GM18870 (cell line): ENCODE results near the gene ROBO1.
"Not testable (repeated sequence)": the region's sequence is repeated elsewhere in the genome, so short reads cannot be mapped to it uniquely, and the experiment has no call there.

Experiments used
- ATAC-seq: cut with Tn5 transposase; IDR thresholded peaks from one replicate; pipeline ENCODE4 v1.9.1; 2021; ENCODE audit warnings: moderate library complexity; ENCODE audit not compliant: unreplicated experiment

The ROBO1 gene

DNA sequence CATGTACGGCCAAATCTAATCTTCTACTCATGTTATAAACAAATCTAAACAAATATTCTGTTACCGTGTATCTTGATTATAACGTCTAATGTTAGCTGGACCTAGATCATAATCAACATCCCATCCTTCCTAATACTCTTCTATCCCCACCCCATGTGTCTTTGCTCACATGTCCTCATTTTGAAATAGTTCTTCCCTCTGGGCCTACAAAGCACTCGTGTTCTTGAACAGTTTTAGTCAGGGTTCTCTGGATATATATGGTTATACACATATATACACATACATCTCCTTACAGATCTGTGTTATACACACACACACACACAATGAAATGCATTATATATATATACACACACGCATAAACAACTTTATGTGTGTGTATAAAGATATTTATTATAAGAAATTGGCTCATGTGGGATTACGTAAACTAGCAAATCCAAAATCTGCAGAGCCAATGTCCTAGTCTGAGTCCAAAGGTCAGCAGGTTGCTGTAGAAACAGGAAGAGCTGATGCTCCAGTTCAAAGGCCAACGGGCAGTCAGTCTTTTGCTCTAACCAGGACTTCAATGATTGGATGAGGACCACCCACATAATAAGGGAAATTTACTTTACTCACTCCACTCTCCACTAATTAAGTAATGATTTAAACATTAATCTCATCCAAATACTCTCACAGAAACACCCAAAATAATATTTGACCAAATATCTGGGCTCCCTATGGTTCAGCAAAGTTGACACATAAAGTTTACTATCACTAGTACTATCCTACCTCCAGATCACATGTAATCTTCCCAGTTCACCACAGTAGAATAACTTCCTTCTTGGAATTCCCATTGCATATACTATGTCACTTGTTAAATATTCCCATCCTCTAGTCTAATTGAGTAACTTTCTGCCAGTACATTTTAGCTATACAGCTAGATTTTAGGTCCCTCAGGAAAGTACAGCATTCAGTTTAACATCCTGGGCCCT lies 450.0 kb downstream of the ROBO1 start:
- ATAC-seq: no peak

DNA sequence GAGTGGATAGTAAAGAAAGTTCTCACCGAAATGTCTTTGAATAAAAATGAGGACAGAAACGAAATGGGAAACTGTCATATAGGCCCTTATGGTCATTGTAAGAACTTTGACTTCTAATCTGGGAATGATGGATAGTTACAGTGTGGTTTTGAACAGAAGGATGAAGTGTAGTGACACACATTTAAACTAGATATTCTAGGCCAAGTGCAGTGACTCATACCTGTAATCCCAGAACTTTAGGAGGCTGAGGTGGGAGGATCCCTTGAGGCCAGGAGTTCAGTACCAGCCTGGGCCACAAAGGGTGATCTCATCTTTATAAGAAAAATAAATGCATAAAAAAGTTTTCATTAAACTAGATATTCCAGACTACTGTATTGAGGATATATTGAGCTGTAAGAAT lies 452.8 kb downstream of the ROBO1 start:
- ATAC-seq: no peak

DNA sequence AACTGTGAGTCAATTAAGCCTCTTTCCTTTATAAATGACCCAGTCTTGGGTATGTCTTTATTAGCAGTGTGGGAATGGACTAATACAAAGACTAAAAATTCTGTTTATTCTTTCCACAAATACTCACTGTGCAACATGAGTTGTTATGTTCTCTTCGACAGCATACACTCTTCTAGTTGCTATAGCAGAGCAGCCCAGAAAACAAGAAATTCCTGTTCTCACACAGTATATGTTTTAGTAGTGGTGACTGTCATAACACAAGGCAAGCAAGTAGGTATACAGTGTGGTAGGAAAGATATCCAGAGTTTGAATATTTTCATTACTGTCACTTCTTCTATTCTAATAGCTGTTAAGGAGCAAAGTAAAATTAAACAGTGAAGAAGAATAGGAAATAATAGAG lies 453.3 kb downstream of the ROBO1 start:
- no peak for ATAC-seq

DNA sequence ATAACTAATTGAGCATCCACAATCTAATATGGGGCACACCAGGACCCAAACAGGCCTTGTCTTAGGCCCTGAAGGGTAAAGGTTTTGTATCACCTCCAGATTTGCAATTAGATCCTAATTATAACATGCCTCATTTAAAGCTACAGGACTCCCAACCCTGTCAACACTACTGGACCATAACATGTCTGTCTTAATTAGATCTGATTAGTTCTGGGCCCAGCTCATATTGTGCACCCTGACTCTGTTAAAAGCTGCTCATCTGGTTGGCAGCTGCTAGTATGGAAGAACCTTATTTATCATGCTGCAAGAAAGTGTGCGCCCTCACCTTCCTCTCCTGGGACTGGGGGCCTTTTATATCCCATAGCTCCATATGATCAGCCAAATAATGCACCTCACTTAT lies 457.8 kb downstream of the ROBO1 start:
- ATAC-seq: no peak

DNA sequence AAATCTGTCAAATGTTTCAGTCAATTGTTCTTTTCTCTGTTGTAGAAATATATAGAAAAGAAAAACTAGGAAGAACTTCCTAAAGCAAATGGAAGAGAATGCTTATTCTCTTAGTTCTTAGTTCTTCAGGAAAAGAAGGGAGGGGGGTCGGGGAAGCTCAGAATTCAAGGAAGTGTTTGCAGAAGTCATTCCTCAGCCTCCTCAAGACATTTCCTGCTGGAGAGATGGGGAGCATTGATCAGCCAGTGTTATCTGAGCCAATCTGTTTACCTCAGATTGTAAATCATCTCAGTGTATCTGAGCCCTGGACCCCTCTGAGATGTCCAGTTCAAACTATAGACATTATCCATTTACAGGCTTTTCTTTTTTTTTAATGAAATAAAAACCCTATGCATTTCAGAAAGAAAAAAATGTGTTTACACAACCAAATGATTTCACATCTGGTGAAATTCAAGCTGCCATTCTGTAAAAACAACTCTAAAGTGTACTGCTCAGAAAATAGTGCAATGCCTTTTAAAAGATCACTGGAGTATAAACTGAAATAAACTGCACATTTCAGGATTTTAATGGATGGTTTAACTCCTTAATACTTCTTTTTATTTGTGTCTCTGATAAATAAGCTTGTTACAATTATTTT lies 460.7 kb downstream of the ROBO1 start:
- no peak for ATAC-seq

DNA sequence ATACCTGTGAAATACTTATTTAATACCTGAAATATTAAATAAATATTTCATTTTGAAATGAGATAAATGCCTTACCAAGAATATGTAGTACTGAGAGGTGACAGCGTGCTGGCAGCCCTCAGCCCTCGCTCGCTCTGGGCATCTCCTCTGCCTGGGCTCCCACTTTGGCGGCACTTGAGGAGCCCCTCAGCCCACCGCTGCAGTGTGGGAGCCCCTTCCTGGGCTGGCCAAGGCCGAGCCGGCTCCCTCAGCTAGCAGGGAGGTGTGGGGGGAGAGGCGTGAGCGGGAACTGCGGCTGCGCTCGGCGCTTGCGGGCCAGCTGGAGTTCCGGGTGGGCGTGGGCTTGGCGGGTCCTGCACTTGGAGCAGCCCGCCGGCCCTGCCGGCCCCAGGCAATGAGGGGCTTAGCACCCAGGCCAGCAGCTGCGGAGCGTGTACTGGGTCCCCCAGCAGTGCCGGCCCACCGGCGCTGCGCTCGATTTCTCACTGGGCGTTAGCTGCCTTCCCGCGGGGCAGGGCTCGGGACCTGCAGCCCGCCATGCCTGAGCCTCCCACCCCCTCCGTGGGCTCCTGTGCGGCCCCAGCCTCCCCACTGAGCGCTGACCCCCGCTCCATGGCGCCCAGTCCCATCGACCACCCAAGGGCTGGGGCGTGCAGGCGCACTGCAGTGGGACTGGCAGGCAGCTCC lies 467.7 kb downstream of the ROBO1 start:
- not testable (repeated sequence) for ATAC-seq

DNA sequence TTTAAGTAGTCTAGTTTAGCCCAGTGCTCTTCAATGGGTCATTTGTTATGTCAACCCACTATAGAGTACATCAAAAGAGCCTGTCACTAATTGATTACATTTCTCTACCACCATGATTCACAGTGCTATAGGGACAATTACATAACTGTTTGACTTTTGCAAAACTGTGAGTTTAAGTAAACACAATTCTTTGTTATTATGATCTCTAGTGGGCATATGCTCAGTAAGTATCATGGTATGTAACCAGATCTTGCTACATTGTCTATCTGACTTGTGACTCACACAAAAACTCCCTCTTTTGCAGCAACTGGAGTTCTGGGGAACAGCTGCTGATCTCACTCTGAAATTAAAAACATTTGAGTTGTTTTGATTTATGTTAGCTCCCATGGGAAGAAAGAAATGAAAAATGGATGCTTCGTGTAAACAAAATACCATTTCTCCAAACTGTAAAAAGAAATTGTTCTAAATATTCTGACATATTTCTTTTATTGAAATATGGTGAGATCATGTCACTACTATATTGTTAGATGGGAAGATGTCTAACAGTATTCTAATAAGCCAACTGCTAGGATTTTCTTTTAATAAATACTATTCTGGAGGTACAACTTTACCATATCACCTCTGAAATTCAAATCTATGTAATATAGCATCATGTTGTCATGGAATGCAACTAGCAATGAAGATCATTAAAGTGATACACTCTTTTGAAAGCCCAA lies 470.4 kb downstream of the ROBO1 start:
- ATAC-seq: no peak

DNA sequence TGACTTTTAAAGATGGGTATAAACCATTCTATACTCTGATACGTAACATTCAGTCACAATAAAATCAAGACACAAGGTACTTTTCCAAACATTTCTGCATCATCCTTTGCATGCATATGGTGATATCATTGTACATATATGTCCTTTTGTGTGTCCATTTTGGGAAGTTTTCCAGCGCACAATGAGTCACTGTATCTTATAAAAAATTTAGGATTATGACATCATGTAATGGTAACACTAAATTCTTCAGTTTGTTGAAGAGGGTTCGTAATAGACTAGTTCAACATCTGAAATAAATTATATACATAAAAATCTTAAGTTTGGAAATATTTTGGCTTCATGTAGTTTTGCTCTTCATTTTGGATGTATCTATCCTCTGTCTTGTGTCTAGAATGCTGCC lies 480.9 kb downstream of the ROBO1 start:
- no peak for ATAC-seq

DNA sequence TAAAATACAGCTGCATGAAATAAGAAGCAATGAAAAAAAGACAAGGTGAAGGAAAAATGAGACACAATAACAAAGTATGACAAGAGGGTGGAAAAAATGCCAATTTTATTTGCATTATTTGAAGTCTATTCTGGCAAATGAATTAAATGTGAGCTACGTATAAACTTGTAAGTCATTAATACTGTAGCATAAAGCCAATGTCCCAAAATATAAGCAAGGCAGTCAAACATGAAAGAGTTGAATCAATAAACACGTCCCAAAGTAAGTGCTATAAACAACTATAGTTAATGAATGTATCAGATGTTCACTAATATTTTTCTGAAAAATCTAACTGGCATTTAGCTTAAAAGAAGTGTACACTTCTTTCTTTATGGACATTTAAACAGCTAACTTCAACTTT lies 481.9 kb downstream of the ROBO1 start:
- no peak for ATAC-seq

DNA sequence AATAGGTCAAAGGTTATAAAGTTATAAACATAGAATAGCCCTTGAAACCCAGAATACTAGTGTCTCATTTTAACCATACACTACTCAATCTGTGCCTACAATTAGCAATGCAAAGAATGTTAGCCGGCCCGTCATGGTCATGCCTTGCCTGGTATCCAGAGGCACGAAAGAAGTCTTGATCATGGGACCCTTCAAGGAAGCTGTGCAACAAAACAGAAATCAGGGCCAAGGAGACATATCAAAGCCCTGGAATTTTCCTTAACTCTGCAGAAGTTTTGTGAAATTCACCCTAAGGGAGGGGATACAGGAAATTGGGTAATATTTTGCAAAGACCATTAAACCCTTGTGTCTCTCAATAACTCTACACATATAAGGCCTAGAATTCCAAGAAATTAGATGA lies 482.4 kb downstream of the ROBO1 start:
- ATAC-seq: peak; percentile 47

DNA sequence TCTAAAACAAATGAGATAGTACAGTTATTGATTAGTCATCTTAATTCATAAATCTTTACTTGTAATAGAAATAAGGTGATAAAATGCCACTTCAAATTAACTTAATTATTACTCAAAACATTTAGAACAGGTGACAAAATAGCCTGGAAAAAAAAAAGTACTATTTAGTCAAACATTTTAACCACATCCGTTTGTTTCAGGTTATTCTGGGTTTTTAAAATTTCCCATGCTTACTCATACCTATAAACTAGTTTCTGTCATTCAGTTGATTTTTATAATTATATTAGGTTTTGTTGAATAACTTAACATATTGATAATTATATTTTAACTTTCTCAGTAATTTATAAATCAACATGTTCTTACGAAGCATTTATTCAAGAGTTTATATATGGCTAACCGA lies 483.0 kb downstream of the ROBO1 start:
- ATAC-seq: peak; percentile 69

DNA sequence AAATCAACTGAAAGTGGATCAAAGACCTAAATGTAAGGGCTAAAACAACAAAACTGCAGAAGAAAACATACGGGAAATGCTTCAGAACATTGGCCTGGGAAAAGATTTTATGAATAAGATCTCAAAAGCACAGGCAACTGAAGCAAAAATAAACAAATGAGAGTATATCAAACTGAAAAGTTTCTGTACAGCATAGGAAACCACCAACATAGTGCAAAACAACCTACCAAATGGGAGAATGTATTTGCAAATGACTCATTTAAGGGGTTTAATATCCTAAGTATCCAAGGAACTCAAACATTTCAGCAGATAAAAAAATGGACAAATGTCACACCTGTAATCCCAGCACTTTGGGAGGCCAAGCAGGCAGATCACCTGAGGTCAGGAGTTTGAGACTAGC lies 489.1 kb downstream of the ROBO1 start:
- ATAC-seq: no peak

DNA sequence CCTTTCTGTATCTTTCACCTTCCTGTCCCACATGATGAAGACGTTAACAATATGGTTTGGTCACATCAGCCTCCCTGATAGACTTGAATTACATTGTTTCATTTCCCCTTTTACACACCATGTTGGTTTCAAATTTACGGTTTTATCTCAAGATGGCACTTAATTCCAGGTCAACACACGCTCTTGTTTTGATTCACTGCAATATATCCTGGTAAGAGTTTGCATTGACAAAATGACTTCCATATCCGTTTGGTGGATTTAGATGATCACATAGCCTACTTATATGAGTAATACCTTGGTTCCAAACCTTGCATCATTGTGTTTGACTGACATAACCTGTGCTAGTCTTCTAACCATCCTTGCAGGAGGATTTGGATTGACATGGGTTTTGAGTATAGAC lies 499.4 kb downstream of the ROBO1 start:
- ATAC-seq: peak; percentile 83

DNA sequence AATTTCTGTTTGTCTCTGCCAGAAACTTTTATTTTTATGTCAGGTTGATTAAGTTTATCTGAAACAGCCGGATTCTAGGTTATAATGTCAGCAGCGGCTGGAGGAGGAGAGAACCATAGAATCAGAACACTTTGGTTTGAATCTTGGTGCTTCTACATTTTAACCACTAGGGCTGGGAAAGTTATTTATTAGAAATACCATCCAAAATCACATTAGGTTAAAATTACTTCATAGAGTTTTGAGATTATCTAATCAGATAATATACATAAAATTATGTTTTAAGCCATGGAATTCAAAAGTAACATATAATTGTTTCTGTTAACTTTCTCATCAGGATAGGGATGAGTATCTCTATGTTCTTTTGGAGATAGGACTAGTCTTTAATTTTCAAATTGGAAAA lies 502.9 kb downstream of the ROBO1 start:
- ATAC-seq: no peak

DNA sequence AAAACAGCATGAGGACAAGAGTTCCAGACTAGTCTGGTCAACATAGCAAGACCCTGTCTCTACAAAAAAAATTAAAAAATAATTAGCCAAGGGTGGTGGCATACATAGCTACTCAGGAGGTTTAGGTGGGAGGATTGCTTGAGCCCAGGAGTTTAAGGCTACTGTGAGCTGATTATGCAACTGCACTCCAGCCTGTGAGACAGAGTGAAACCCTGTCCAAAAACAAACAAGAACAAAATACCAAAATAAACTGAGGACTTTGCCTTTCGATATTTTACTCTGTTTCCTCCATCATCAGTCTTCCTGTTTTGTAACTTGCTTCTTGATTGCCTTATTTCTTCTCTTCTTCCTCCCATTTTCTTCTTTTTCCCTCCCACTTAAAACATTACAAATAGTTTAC lies 504.4 kb downstream of the ROBO1 start:
- ATAC-seq: no peak

DNA sequence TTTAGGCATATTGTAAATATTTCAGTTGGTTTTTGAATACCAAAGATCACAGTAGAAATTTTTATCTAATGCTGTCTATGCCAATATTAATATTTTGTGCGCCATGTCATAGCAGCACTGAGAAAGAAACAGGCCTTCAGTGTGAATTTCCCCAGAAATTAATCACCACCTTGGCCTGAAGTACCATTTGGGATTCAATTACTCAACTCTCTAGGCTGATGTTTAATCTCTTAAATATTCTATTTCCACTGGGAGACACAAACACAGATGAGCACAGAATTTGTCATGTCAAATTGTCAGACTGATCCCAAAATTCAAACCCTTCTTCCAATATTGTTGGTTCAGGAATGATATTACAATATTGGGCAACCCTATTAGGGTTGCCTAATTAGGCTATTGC lies 509.3 kb downstream of the ROBO1 start:
- ATAC-seq: no peak

DNA sequence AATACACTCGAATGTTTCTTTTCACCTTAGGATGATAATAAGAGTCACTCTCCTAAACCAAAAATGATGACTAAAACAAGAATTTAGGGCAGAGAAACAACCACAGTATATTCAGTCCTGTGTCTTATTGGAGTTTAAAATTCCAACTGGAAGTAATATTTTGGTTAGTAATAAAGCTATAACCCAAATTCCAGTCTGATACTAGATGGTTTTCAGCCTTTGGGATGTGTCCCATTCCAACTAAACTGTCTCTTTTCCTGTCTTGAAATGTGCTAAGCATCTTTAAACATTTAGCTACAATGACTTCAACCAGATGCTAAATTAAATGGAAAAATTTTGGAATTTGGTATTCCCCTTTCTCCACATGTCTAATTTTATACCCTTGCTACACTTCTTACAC lies 510.0 kb downstream of the ROBO1 start:
- no peak for ATAC-seq

DNA sequence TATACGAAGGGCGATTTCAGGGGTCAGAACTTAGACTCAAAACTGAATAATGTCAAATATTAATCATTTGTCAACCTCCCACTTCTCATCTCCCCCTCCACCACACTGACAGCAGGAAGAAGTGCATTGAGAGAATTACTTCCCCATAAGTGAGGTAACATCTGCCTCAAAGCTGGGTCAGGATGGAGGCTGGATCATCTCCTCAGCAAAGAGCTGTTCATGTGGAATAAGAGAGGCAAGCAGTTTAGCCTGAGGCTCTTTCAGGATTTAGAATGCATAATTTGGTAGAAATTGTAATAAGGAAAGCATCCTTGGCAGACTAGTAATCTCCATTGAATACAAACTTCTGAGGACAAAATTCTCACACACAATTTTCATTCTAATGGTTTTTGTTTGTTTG lies 512.1 kb downstream of the ROBO1 start:
- ATAC-seq: no peak

DNA sequence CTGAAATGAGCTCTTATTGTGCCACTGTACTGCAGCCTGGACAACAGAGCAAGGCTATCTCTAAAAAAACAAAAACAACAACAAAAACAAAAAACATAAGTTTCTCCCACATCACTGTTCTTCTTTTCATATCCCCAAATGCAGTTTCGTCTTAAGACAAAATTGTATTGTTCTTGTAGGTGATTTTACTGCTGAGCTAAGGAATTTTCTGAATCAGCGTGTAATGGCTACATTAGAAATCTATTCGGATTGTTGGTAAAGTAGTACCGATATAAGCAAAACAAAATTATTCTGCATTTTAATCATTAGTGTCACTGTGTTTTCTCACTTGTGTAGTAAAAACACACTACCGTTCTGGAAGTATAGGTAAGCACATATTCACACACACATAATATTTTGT lies 512.5 kb downstream of the ROBO1 start:
- ATAC-seq: no peak

DNA sequence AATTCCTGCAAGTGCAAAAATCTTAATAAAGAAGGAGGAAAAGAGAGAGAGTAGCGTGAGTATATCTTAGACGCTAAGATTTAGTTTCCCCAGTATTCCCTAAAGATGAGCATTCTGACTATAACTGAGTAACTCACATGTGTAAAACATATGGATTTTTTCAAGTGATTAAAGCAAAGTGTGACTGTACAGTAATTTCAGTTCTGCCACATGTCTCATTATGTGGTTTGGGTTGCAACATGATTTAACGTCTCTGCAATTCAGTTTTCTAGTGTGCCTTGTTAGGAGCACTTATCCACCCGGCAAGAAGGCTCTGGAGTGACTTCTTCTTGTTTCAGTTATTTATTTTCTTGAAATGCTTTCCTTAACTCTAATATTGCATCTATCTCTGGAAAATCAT lies 514.1 kb downstream of the ROBO1 start:
- ATAC-seq: no peak

DNA sequence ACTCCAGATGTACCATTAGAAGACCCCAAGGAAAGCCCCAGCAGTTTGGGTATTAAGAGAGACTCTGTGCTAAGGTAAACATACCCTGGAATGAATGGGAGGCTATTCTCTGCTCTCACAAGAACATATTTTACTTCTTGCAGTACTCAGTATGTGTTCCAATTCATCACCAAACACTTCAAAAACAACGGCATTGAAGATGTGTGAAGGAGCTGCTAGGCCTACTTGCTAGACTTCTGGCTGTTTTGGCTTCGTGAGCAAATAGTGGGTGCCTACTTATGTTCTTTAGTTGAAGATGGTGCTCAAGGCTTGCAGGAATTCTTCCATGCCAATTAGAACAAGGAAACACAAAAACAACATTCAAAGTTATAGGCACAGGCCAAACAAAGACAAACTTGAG lies 514.5 kb downstream of the ROBO1 start:
- no peak for ATAC-seq
